Stimulated activated CD8-positive, alpha-beta memory T cell treated with anti-CD3 and anti-CD28 coated beads, Interleukin-7, amount 100 ng/mL, for 1 hour (primary cell): ENCODE data around the gene SREBF1.
A peak's percentile ranks its signal among the peaks of the same experiment; 100 is the strongest.

Source experiments
- DNase-seq, 2 donors: peaks; one replicate each; pipeline ENCODE4 v3.0.0-alpha.2; 2020; ENCODE audit warnings: low read depth in 2 of 2

SREBF1 gene

DNA sequence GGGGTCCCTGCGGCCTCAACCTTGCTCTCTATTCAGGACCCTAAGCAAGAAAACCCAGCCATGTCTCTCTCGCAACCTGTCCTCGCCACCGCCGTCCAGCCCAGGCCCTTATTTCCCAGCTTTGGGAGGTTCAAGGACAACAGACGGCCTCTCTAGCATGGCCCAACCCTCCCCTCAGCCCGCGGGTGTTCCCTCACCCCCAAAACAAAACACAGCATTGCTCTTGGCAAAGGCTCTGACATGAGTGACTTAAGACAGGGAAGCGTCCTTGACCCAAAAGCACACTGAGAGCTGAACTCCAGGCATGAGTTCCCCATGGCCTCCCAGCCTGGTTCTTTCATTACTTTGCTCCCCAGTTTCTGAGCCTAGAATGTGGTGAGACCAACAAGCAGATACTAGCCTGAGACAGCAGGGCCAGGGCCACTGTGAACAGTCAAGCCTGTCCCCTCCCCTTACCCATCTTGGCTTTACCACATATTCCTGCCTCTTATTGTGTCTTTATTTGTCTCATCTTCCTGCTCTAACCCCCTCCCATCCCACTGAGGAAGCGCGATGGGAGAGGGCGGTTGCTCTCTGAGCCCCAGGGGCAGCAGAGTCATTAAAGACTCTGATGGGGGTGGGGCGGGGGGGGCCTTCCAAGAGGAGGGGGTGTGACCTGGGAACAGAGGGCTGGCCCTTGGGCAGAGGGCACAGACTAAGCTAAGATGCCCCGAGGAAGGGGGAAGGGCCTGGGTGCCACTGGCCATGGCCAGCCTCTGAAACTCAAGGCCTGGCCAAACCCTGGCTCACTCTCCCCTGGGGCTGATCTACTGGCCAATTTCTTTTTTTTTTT is 11.8 kb downstream of the SREBF1 start:
- no peak for DNase-seq

DNA sequence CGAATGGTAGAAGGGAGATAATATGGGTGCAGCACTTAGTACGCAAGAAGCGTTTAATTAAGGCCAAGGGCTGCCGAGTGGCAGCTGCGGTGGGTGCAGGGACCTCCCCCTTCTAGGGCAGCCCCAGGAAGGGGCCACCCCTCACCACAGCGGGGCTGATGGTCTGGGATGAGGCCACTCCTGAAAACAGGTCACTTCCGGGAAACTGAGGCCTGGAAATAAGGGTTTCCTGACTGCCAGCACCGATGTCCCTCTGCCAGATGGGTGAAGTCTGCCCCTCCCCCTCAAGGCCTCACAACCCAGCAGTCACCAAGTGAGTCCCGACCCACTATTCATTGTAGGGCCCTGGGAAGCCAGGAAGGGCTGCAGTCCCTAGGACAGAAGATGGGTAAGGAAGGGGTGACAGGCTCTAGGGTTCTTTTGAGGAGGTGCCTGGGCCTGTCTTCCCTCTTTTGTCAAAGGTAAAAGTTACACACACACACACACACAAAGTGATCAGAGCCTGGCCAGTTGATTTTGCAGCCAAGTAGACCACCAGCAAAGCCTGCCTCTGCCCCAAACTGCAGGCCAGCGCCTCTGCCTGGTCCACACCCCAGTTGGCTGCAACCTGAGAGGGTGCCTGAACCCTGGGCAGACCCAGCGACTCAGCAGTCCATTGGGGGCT is 12.5 kb downstream of the SREBF1 start:
- DNase-seq, result no peak

DNA sequence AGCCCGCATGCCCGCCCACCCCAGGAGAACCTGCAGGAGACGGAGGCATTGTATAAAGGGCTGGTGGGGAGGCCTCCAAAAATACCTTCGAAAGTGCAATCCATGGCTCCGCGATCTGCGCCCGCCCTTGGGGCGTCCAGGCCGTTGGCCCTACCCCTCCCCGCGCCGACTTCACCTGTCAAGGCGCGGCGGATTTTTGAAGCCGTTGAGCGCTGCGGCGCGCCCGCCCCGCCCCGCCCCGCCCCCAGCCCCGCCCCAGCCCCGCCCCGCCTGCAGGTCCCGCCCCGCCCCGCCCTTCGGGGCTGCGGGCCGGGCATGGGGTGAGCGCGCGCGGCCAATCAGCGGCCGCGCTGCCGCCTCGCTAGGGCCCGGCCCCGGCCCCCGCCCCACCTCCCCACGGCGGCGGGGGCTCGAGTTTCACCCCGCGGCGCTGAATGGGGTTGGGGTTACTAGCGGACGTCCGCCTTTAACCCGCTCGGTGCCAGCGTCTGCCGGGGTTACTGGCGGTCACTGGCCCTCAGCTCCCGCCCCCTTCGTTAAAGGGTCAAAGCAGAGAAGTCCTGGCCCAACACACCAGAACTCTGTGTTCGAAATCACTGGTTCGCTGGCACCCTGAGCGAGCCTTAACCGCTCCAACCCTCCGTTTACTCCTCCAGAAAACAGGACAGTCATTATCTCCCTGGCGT is 13.2 kb downstream of the SREBF1 start:
- DNase-seq, result peak; percentile 40 to 43

DNA sequence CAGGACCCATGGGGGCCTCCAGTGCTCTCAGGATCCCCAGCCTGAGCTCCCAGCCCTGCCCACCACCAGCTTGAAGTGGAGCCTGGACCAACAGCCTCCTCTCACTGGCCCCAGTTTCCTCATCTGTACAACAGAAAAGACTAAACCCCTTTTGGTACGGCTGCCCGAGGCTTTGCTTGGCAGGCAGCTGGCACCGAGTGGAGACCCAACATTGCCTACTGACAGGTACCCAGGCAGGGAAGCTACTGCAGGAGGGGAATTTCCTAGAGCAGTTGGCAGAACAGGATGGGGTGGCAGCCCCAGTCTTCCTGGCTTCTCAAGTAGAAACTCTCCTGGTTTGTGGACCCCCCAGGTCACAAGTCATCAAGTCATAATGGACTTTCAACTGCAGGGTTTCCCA is 14.2 kb downstream of the SREBF1 start:
- no peak for DNase-seq

DNA sequence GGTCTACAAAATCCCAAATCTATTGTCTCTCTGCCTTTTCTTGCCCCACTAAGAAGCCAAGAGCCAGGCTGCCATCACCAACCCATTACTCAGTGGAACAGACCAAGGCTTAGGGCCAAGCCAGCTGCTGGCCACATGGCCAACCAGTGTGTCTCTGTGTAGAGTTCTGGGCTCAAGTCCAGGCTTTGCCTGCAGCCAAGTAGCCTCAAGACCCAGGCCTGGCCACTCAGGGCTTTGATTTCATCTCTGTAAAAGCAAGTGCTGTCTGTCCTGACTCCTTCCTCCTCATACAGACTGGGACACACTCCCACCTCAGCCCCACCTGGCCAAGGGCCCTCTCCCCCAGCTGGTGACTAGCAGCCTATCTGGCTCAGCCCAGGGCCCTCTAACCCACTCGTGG is 14.6 kb downstream of the SREBF1 start:
- no peak for DNase-seq

DNA sequence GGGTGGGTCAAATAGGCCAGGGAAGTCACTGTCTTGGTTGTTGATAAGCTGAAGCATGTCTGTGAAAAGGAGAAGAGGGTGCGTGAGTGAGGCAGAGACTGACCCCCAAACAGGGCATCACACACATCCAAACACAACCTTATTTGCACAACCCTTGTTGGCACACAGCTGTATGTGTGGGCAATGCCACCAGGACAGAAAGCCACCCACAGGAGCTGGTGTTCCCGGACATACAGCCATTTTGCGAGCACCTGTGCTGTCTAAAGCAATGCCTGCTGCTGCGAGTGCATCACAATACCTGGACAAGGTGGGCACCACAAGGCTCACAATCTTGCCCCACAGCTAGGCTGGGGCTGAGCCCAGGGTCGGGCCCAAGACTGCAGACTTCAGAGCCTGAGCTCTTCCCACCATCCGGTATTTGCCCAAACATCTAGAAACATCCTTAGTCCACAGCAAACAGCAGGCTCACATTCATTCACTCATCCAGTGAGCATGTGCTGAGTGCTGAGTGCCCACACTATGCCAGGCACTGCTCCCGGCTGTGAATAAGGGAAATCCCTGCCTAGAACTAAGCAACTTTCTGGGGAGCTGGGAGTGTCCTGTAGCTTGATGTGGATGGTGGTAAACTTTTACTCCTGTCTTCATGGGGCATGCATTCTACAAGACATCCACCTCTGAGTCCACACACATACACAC is 16.2 kb downstream of the SREBF1 start:
- DNase-seq, result no peak

DNA sequence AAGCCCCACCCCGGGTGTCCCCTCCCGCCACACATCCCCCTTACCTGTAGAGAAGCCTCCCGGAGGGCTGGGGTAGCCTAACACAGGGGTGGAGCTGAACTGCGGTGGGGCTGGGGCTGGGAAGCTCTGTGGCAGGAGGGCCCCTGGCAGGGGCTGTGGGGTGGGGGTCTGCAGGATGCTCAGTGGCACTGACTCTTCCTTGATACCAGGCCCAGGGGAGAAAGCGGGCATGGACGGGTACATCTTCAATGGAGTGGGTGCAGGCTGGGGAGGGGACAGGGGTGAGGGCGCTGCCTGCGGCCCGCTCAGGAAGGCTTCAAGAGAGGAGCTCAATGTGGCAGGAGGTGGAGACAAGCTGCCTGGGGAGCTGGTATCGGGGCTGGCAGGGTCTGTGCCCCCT is 16.7 kb downstream of the SREBF1 start:
- DNase-seq, result no peak

DNA sequence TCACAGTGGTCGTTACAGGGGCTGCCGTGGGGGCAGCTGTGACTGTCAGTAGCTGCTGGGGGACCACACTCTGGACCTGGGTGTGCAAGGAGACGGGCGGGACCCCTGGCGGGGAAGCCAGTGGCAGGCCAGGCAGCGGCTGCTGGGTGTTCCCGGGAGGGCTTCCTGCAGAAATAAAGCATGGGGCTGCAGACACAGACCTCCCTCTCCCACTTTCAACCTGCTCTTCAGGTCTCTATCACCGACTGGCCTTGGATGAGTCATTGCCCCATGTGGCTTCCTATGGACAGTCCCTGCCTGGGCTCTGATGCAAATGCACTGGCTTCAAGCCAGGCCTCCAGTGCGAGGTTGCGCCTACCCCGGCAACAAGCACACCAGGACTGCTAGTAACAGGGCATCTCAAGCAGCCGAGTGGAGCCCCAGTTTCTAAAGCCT is 17.2 kb downstream of the SREBF1 start:
- DNase-seq, result no peak

DNA sequence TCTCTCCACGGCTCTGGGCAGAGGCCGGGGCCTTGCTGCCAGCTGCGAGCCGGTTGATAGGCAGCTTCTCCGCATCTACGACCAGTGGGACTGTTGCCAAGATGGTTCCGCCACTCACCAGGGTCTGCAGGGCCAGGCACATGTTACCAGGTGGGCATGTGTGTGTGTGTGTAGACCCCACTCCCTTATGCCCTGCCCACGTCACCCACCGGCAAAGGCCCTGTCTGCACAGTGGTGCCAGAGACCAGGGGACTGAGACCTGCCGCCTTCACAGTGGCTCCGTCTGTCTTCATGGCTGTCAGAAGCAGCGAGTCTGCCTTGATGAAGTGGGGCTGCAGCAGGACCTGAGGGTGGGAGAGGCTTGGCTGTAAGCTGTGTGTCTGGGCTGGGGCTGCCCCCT is 17.7 kb downstream of the SREBF1 start:
- no peak for DNase-seq

DNA sequence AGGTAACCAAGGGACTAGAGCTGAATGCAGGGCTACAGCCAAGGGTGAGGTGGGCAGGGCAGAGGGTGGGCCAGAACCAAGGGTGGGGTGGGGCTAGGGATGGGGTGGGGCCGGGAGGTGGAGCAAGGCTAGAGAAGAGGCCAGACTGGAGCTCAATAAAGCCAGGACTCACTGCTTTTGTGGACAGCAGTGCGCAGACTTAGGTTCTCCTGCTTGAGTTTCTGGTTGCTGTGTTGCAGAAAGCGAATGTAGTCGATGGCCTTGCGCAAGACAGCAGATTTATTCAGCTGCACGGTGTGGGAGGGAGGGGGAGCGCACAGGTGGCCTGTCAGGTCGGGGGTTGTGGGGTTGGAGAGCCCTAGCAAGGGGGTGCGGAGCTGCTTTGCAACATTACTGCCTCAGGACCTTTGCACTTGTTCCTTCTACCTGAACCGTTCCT is 18.7 kb downstream of the SREBF1 start:
- no peak for DNase-seq

DNA sequence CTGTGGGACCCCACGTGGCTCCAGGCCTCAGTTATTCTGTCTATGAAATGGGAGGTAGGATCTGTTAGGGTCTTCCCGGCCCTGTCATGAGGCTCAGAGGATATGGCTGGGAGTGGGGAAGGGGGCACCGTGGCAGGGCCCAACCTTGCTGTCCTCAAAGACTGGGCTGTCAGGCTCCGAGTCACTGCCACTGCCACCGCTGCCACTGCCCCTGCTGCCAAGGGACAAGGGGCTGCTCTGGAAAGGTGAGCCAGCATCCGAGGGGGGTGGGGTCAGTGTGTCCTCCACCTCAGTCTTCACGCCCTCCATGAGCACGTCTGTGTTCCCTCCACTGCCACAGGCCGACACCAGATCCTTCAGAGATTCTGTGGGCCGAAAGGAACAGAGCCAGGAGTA is 19.2 kb downstream of the SREBF1 start:
- no peak for DNase-seq

DNA sequence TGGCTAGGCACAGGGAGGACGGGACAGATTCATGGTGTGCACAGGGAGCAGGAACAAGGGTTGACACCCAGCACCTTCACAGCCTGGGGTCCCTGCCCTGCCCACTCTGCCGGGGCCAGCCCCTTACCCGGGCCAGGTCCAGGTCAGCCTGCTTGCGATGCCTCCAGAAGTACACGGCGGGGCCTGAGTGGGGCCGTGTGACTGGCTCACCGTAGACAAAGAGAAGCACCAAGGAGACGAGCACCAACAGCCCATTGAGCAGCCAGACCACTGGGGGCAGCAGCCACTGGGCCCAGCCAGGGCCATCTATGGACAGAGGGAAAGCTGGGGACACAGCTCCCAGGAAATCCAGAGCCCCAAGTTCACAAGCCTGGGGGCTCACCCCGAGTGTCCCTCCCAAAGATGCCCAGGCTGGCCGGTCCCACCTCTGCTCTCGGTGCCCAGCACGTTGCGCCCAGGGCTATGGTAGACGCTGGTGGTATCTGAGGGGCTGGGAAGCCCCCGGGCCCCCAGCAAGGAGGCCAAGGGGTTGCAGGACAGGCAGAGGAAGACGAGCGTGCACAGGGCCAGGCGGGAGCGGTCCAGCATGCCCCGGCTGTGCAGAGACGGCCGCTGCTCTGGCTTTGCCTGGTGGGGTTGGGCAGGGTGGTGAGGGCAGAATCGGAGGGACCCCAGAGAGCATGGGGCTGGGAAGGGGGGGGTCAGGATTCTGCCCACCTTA is 19.8 kb downstream of the SREBF1 start:
- no peak for DNase-seq

DNA sequence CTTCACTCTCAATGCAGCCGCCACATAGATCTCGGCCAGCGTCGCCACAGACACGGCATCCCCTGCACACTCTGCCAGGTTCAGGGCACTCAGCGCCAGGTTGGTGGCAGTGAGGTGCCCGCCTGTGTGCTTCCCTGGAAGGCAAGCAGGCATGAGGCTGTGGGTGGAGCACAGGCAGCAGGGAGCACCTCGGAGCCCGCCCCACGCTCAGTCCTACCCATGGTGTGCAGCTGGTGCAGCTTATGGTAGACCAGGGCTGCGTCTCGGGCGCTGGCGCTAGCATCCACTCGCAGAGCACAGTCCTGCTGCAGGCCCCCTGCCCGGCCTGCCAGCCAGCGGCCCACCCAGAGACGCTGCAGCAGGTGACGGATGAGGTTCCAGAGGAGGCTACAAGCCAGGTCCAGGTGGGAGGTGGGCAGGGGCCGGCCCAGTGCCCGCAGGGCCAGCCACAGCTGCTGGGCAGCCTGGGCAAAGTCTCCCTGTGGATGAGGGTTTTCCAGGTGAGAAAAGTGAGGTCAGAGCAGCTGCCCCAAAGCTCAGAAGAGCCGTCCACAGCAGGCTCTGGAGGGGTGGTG is 20.5 kb downstream of the SREBF1 start:
- no peak for DNase-seq

DNA sequence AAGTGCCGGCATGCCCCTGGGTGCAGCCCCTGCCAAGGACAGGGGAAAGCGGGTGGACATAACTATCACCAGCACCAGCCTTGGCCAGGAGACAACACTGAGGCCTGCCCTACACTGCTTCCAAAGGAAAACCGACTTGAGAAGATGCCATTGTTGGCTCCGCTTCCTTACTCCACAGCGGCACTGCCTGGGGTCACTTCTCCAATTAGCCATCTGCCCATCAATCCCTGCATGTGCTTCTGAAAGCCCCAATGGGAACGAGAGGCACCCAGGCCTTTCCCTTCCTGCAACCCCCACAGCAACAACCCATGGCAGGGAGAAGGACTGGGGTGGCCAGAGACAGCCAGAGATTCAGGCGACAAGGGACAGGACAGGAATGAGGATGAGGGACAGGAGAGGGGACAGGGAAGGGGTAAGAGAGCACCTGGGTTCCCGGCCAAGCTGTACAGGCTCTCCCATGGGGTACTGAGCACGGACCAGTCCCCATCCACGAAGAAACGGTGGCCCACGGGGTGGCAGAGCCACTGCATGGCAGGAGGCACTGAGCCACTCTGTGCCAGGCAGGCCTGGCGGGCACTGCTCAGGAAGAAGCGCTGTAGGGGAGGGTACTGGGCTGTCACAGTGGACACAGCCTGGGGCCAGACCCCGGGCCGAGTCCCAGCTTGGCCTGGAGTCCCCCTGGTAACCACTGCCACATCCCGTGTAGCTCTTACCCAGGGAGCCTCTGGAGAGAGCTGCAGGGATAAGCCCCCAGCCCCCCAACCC is 21.2 kb downstream of the SREBF1 start:
- DNase-seq, result no peak

DNA sequence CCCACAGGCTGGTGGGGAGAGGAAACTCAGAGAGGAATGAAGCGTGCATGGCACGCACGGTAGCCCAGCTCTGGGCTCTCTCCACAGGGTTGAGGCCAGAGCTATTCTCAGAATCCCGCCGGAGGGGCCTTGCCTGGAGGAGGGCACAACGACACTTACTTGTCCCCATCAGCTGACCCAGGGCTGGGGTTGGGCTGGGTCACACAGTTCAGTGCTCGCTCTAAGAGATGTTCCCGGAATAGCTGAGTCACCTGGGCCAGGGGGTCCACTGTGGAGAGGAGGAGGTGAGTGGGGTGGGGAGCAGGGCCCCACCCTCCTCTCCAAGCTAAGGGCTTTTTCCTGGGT is 21.8 kb downstream of the SREBF1 start:
- DNase-seq, result no peak

DNA sequence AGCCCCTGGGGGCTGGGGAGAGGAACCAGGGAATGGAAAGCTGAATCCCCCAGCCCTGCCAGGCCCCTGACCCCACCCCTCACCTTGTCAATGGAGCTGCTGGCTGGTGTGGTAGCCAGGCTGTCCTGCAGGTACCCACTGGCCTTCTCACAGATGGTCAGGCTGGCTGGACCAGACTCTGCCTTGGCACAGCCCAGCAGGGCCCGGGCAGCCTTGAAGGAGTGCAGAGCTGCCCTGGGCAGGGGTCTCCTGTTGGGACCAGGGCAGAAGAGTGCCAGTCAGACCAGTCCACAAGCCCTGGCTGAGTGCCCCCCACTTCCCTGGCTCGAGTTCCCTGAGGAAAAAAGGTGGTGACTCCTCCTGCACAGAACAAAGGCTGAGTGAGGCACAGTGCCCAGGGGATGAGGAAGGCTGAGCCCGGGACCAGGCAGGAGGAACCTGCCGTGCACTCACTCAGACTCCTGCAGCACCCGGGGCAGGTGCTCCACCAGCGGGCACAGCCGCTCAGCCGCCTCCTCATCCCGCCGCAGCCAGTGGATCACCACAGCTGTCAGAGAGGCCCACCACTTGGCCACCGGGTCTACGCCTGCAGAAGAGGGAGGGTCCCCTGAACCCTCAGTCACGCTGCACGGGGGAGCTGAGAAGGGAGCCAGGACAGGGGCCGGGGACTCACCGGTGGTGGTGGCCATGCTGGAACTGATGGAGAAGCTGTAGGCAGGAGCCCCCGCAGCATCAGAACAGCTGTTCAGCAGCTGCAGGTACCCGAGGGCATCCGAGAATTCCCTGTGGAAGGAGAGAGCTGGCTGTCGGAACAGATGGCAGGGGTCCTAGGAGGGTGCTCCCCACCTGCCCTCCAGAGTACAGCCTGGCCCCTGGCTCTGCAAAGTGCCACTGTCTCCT is 22.4 kb downstream of the SREBF1 start:
- DNase-seq, result no peak

DNA sequence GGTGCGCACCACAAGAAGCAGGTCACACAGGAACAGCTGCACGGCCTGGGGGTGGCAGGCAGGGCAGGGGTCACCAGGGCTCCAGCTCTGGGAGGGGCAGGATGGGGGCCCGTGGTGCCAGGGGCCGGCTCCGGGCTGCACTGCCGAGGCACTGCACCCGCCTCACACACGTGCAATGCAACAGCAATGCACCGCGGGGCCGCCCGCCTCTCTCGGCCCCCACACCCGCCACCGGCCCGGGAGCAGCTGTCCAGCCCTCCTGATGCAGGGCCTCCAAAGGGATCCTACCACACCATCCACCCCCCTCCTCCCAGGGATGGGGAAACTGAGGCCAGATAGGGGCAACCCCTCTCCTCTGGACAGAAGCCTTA is 23.1 kb downstream of the SREBF1 start:
- no peak for DNase-seq

DNA sequence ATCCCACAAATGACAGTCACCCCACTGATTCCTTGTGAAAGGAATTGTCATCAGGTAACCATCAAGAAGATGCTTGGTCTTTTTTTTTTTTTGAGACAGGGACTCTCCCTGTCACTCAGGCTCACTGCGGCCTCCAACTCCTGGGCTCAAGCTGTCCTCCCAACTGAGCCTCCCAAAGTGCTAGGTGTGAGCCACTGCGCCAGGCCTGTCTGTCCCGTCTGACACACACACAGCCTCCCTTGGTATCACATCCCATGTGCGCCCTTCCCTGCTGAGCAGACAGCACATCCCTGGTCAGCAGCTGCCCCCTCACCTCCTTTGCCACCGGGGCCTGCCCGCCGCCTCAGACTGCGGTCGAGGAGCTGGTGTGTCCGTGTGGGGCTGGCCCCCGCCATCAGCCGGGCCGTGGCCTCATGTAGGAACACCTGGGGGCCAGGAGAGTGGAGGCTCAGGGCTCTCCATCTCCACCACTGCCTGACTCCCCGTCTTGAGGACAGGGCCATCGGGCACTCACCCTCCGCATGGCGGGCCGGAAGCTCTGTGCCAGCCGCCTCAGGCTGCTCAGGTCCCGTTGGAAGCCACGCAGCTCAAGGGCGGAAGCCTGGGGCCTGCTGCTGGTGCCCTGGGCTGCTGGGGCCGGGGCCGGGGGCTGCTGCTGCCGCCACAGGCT is 23.6 kb downstream of the SREBF1 start:
- DNase-seq, result no peak
